ENCODE measurements around the gene CELF3.

- TF ChIP-seq GATA2 (IDR thresholded peaks at IDR 0.05; ENCODE audit: low read depth, low read length) (no peak), GATA3 (IDR thresholded peaks at IDR 0.05; ENCODE audit: low read depth, low read length) (no peak)
Measured at GRCh38 chr1:151760597-151761385, 44.2 kb upstream of the CELF3 start.
